Prostate gland (tissue), 2 donors: ENCODE measurements around the gene MTRFR. TPM values are rescaled to one million over a fixed set of nuclear protein-coding genes. Genes with fewer than 3 reads are reported as not detected.
"Not testable (repeated sequence)": the region's sequence is repeated elsewhere in the genome, so short reads cannot be mapped to it uniquely, and the experiment has no call there.

Source experiments
- DNase-seq: peaks from one replicate; pipeline ENCODE4 v3.0.0-alpha.2; 2019; ENCODE audit warnings: low spot score
- H3K27ac ChIP-seq, 2 donors: fragments of 200-600 bp; sonication (generic); 2 replicates each; pipeline ENCODE4 v1.5.1; 2017 to 2019
- H3K27me3 ChIP-seq: fragments of 200-600 bp; sonication (generic); replicated peaks from 2 replicates; pipeline ENCODE4 v1.5.1; 2019; ENCODE audit not compliant: insufficient read depth
- H3K36me3 ChIP-seq, 2 donors: fragments of 200-600 bp; sonication (generic); 1 replicate in 1 of 2; 2 replicates in 1 of 2; pipeline versions ENCODE4 v1.5.1 to v1.8.1; 2017 to 2019
- H3K4me1 ChIP-seq: fragments of 200-600 bp; sonication (generic); replicated peaks from 2 replicates; pipeline ENCODE4 v1.5.1; 2019
- H3K4me3 ChIP-seq, 2 donors: fragments of 200-600 bp; sonication (generic); 2 replicates each; pipeline ENCODE4 v1.5.1; 2017 to 2019
- H3K9me3 ChIP-seq: fragments of 200-600 bp; sonication (generic); 2 replicates; pipeline ENCODE4 v1.5.1; 2017
- CTCF ChIP-seq, 4 experiments: fragments of 200-600 bp in 2 of 4; fragments of 450-650 bp in 2 of 4; sonication (generic) in 2 of 4; IDR thresholded peaks; 1 replicate in 3 of 4; 2 replicates in 1 of 4; pipeline ENCODE4 v1.5.1; 2016 to 2019; ENCODE audit warnings: antibody characterized with exemption in 4 of 4, mild to moderate bottlenecking in 2 of 4, moderate library complexity in 2 of 4
- POLR2A ChIP-seq: fragments of 450-650 bp; IDR thresholded peaks from one replicate; pipeline ENCODE4 v1.6.1; 2016; ENCODE audit warnings: antibody characterized with exemption, mild to moderate bottlenecking
- POLR2AphosphoS5 ChIP-seq: sonication (generic); formaldehyde crosslinking; IDR thresholded peaks from one replicate; pipeline ENCODE4 v1.6.1; 2017; ENCODE audit warnings: antibody characterized with exemption
- WGBS: methylation state at CpG from one replicate; pipeline ENCODE4 v1.1.5; 2018; 5-methylcytosine and 5-hydroxymethylcytosine counted together
- intact Hi-C: fragments of 100-400 bp; cut with DNase I; formaldehyde crosslinking; loops from one replicate; pipeline ENCODE4 v1.14.2; 2022
- total RNA-seq, 2 donors: library from RNA; depleted of rRNA; stranded (reverse); fragments of >200 nt; gene quantifications; one replicate each; pipeline ENCODE4 v1.1.0, GENCODE V29; 2016

The MTRFR gene
- total RNA-seq, 2 donors from 2014 or later, result 18.3 to 26.7 TPM

GRCh38 chr12:123250471-123251383, 17.5 kb downstream of the MTRFR start:
- H3K9me3 ChIP-seq, result no peaks in the 10 kb centered on the region
- peaks cover 9% of the 10 kb centered on the region for H3K4me1 ChIP-seq
- peak; percentile 69 for DNase-seq
- no peaks in the 10 kb centered on the region for H3K27me3 ChIP-seq
- TF ChIP-seq CTCF (IDR thresholded peaks at IDR 0.05), result no peak
- peak; percentile 45 for TF ChIP-seq POLR2AphosphoS5
- TF ChIP-seq POLR2A, result no peak
- intact Hi-C loops, result no loop called here
- H3K36me3 ChIP-seq, result no peaks in the 10 kb centered on the region
- no peak overlapping the region for H3K4me3 ChIP-seq
- H3K27ac ChIP-seq, result peak overlapping the region; percentile 27 to 62
- WGBS, result 48% methylated on average over 13 of the region's 13 CpGs

GRCh38 chr12:123251403-123252076, 18.3 kb downstream of the MTRFR start:
- no peaks in the 10 kb centered on the region for H3K9me3 ChIP-seq
- H3K4me3 ChIP-seq, result no peak overlapping the region
- no peak for DNase-seq
- H3K27ac ChIP-seq, result peak overlapping the region; percentile 27 to 62
- no peaks in the 10 kb centered on the region for H3K27me3 ChIP-seq
- TF ChIP-seq CTCF (IDR thresholded peaks at IDR 0.05), result no peak
- no peak for TF ChIP-seq POLR2A
- no peak for TF ChIP-seq POLR2AphosphoS5
- peaks cover 9% of the 10 kb centered on the region for H3K4me1 ChIP-seq
- intact Hi-C loops, result no loop called here
- H3K36me3 ChIP-seq, result no peaks in the 10 kb centered on the region
- 56% methylated on average over 8 of the region's 8 CpGs for WGBS

- H3K4me3 ChIP-seq, H3K4me1 ChIP-seq, H3K27me3 ChIP-seq, H3K9me3 ChIP-seq, intact Hi-C loops, DNase-seq, H3K36me3 ChIP-seq: not testable (repeated sequence)
- H3K27ac ChIP-seq, result peak overlapping the region in 1 of 2 donors; percentile 62
- WGBS, result 66% methylated on average over 9 of the region's 9 CpGs
Measured at GRCh38 chr12:123252365-123252764, 19.1 kb downstream of the MTRFR start.

- Histone ChIP-seq H3K4me3 (no peak overlapping the region), H3K4me1 (peaks cover 14% of the 10 kb centered on the region), H3K27ac (peak overlapping the region; percentile 36 to 60), H3K36me3 (no peaks in the 10 kb centered on the region), H3K9me3 (no peaks in the 10 kb centered on the region), H3K27me3 (no peaks in the 10 kb centered on the region)
- DNase-seq, result peak; percentile 38
- intact Hi-C loops, result no loop called here
- TF ChIP-seq POLR2A (no peak), POLR2AphosphoS5 (peak; percentile 35)
- WGBS, result 55% methylated on average over 24 of the region's 24 CpGs
Measured at GRCh38 chr12:123253641-123254459, 20.6 kb downstream of the MTRFR start.

DNA sequence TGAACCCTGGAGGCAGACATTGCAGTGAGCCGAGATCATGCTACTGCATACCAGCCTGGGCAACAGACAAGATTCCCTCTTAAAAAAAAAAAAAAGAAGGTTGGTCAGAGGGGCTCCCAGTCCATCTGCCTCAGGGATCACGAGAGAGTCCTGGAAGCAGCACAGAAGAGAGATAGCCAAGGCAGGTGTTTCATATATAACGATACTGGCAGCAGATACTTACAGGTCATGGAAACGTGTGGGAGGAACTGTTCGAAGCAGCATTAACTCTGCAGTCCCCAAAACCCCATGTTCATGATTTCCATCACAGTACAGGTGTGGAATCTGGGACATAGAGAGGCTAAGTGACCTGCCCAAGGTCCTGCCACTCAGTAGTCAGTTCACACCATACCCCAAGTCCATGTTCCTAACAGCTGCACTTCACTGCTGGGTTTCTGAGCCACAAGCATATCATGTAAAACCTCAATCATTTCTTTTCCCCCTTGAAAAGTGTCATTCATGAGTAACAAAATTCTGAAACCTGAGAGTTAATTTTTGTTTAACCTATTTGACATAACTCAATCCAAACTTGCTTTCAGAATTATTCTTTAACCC, 21.7 kb downstream of the MTRFR start:
- intact Hi-C loops, result no loop called here
- H3K4me1 ChIP-seq, result peaks cover 14% of the 10 kb centered on the region
- no peaks in the 10 kb centered on the region for H3K36me3 ChIP-seq
- no peak overlapping the region for H3K4me3 ChIP-seq
- no peak for DNase-seq
- H3K27ac ChIP-seq, result peak overlapping the region in 1 of 2 donors; percentile 7
- TF ChIP-seq CTCF (IDR thresholded peaks at IDR 0.05), result no peak
- no peak for TF ChIP-seq POLR2A
- TF ChIP-seq POLR2AphosphoS5, result no peak
- H3K9me3 ChIP-seq, result no peaks in the 10 kb centered on the region
- no peaks in the 10 kb centered on the region for H3K27me3 ChIP-seq
- WGBS, result 45% methylated on average over 5 of the region's 5 CpGs
